Dermis blood vessel endothelial cell (primary cell): Measurements from ENCODE around the gene LRRC39. TPM values are rescaled to one million over a fixed set of nuclear protein-coding genes. Genes with fewer than 3 reads are reported as not detected.

ENCODE experiments used
- DNase-seq: peaks from one replicate; pipeline ENCODE4 v3.0.0; 2010
- total RNA-seq: library from RNA; depleted of rRNA; stranded (reverse); fragments of >200 nt; gene quantifications from 2 replicates; pipeline ENCODE4 v1.2.3, GENCODE V29; 2014

LRRC39 gene
- total RNA-seq, 1 donor from 2014 or later, result not detected

GRCh38 chr1:100146958-100147357, 31.1 kb downstream of the LRRC39 start:
- DNase-seq, result no peak

GRCh38 chr1:100145116-100145515, 32.9 kb downstream of the LRRC39 start:
- DNase-seq, result no peak

- DNase-seq, result no peak
These were observed 35.7 kb downstream of the LRRC39 start for GRCh38 chr1:100142343-100142742.

- DNase-seq, result no peak
These were observed 36.9 kb downstream of the LRRC39 start for GRCh38 chr1:100141192-100141591.

- DNase-seq, result no peak
These were observed 40.5 kb downstream of the LRRC39 start for GRCh38 chr1:100137602-100138001.

GRCh38 chr1:100134872-100135271, 43.2 kb downstream of the LRRC39 start:
- peak; percentile 18 for DNase-seq

- DNase-seq, result peak; percentile 99
These were observed 45.2 kb downstream of the LRRC39 start, which contains the start of the genes SASS6 and TRMT13 for GRCh38 chr1:100132566-100133477. SASS6 (minus strand) TSS chr1:100132930; CDS start chr1:100132814, 116 bp downstream. TRMT13 (plus strand) TSS chr1:100133163; CDS start chr1:100133169, 6 bp downstream.

GRCh38 chr1:100131623-100132022, 46.4 kb downstream of the LRRC39 start:
- no peak for DNase-seq

- peak; percentile 49 for DNase-seq
These were observed 47.4 kb downstream of the LRRC39 start for GRCh38 chr1:100130552-100131077.

- no peak for DNase-seq
These were observed 50.8 kb downstream of the LRRC39 start for GRCh38 chr1:100127226-100127625.

GRCh38 chr1:100122177-100122576, 55.9 kb downstream of the LRRC39 start:
- no peak for DNase-seq

GRCh38 chr1:100115524-100115923, 62.5 kb downstream of the LRRC39 start:
- no peak for DNase-seq

- no peak for DNase-seq
These were observed 68.4 kb downstream of the LRRC39 start for GRCh38 chr1:100109554-100110066.

- no peak for DNase-seq
These were observed 70.4 kb downstream of the LRRC39 start for GRCh38 chr1:100107696-100108095.

- DNase-seq, result no peak
These were observed 76.5 kb downstream of the LRRC39 start for GRCh38 chr1:100101564-100101963.

GRCh38 chr1:100100202-100100601, 77.9 kb downstream of the LRRC39 start:
- DNase-seq, result no peak

Other genes with a start within 250 kb of the LRRC39 start
- 24.7 and 31.8 TPM in 2 replicates for gene SLC35A3, start 208.3 kb downstream of the LRRC39 start, total RNA-seq
- 3.2 and 5.9 TPM in 2 replicates for gene SASS6, start 45.3 kb downstream of the LRRC39 start, total RNA-seq
- 8.0 and 12.7 TPM in 2 replicates for gene TRMT13, start 45.1 kb downstream of the LRRC39 start, total RNA-seq
- gene DBT, start 71.6 kb upstream of the LRRC39 start, total RNA-seq, result 5.4 and 9.9 TPM in 2 replicates
- gene RTCA, start 88.0 kb upstream of the LRRC39 start, total RNA-seq, result 41.0 and 48.7 TPM in 2 replicates
- 13.1 and 20.6 TPM in 2 replicates for gene CDC14A, start 174.2 kb upstream of the LRRC39 start, total RNA-seq